Measurements from ENCODE around the gene SPAG6. TPM values are rescaled to one million over a fixed set of nuclear protein-coding genes. Genes with fewer than 3 reads are reported as not detected.

SPAG6 gene
- total and polyA plus RNA-seq, 4 donors: 0.36 TPM; not detected in 3

DNA sequence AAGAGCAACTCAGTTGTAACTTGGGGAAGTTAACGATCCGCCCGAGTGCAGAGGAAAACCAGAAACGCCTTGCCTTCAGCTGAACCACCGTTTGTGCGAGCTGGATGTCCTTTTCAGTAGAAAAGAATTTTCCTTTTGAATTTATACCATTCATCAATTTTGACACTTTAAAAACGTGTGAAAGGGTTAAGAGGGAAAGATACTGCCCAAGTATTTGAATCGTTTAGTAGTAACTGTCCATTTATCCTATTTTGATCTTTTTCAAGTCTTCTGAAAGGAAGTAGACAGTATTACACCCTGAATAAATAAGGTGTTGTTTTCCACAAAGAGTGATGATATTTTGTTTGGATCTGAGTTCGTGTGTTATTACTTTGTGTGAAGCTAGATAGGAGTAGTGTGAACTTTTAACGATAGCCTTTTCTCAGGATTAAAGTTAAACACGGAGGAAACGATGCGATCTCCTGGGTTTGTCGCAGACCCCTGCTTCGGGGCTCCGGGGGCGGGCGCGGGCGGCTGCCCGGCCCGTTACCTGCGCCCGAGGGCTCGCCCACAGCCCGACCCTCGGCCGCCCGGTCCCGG, 25.2 kb upstream of the SPAG6 start:
- intact Hi-C loops (cut with DNase I): loop anchor here (2.0 to 10.0 kb wide), 9 partner anchors 21 to 825 kb away; partner anchors contain the start of genes DNAJC1 (in 2 of the 2) and SKIDA1 (in 1 of the 2)
- no peaks in the 10 kb centered on the region for H3K27me3 ChIP-seq (ENCODE audit: control insufficient read depth in 1 of 2, insufficient read depth in 2 of 2, low read length in 1 of 2)
- peak overlapping the region; percentile 64 to 99 for H3K4me3 ChIP-seq (ENCODE audit: low read length in 2 of 2)
- H3K27ac ChIP-seq (ENCODE audit: low read depth in 1 of 2, low read length in 2 of 2): peak overlapping the region; percentile 69 to 77
- DNase-seq (no peak), ATAC-seq (ENCODE audit: low FRiP score) (no peak)
- no peaks in the 10 kb centered on the region for H3K36me3 ChIP-seq (ENCODE audit: control insufficient read depth in 1 of 2, insufficient read depth in 2 of 2, low read length in 1 of 2)
- H3K9me3 ChIP-seq (ENCODE audit: control insufficient read depth, low read length): no peaks in the 10 kb centered on the region
- peaks cover 2 to 3% of the 10 kb centered on the region in 2 donors for H3K4me1 ChIP-seq (ENCODE audit: control insufficient read depth in 1 of 2, insufficient read depth in 2 of 2, low read length in 2 of 2)
- 15 to 21% methylated on average over 19 to 30 of the region's 30 CpGs for WGBS, 2 donors

- Histone ChIP-seq H3K36me3 (ENCODE audit: control insufficient read depth in 1 of 2, insufficient read depth in 2 of 2, low read length in 1 of 2) (no peaks in the 10 kb centered on the region), H3K27me3 (ENCODE audit: control insufficient read depth in 1 of 2, insufficient read depth in 2 of 2, low read length in 1 of 2) (no peaks in the 10 kb centered on the region), H3K9me3 (ENCODE audit: control insufficient read depth, low read length) (no peaks in the 10 kb centered on the region), H3K4me3 (ENCODE audit: low read length in 2 of 2) (peak within 1 kb of the TSS; percentile 64 to 99), H3K27ac (ENCODE audit: low read depth in 1 of 2, low read length in 2 of 2) (peak within 1 kb of the TSS; percentile 69 to 77), H3K4me1 (ENCODE audit: control insufficient read depth in 1 of 2, insufficient read depth in 2 of 2, low read length in 2 of 2) (peaks cover 2 to 3% of the 10 kb centered on the region in 2 donors)
- 1 to 2% methylated on average over 15 to 85 of the region's 85 CpGs for WGBS, 2 donors
- peak; percentile 85 for ATAC-seq (ENCODE audit: low FRiP score)
- DNase-seq: peak; percentile 81 to 93
- intact Hi-C loops (cut with DNase I): loop anchor here (2.0 to 10.0 kb wide), 7 partner anchors 20 to 826 kb away; partner anchors contain the start of genes DNAJC1 (in 1 of the 2) and SKIDA1 (in 1 of the 2)
Observed at GRCh38 chr10:22320591-22321155, 24.6 kb upstream of the SPAG6 start, which contains the start of gene BMI1. Gene BMI1 (plus strand): TSS chr10:22321099. CDS start chr10:22326450, 5,351 bp downstream.

DNA sequence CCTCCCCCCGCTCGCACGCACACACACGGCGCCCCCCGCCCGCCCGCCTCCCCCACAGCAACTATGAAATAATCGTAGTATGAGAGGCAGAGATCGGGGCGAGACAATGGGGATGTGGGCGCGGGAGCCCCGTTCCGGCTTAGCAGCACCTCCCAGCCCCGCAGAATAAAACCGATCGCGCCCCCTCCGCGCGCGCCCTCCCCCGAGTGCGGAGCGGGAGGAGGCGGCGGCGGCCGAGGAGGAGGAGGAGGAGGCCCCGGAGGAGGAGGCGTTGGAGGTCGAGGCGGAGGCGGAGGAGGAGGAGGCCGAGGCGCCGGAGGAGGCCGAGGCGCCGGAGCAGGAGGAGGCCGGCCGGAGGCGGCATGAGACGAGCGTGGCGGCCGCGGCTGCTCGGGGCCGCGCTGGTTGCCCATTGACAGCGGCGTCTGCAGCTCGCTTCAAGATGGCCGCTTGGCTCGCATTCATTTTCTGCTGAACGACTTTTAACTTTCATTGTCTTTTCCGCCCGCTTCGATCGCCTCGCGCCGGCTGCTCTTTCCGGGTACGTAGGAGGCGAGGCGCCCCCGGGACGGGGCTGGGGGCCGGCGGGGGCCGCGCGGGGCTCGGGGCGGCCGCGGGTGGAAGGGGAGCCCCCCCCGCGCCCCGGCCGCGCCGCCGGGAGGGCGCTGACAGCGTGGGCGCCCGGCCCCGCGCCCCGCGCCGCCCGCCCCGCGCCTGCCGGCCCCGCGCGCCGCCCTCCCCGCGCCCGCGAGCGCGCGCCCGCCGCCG, 24.0 kb upstream of the SPAG6 start:
- Histone ChIP-seq H3K27ac (ENCODE audit: low read depth in 1 of 2, low read length in 2 of 2) (peak overlapping the region in 1 of 2 donors; percentile 38), H3K9me3 (ENCODE audit: control insufficient read depth, low read length) (no peaks in the 10 kb centered on the region), H3K27me3 (ENCODE audit: control insufficient read depth in 1 of 2, insufficient read depth in 2 of 2, low read length in 1 of 2) (no peaks in the 10 kb centered on the region), H3K36me3 (ENCODE audit: control insufficient read depth in 1 of 2, insufficient read depth in 2 of 2, low read length in 1 of 2) (no peaks in the 10 kb centered on the region), H3K4me3 (ENCODE audit: low read length in 2 of 2) (peak overlapping the region; percentile 64 to 93), H3K4me1 (ENCODE audit: control insufficient read depth in 1 of 2, insufficient read depth in 2 of 2, low read length in 2 of 2) (peaks cover 2 to 3% of the 10 kb centered on the region in 2 donors)
- DNase-seq (peak; percentile 79 to 89), ATAC-seq (ENCODE audit: low FRiP score) (peak; percentile 62)
- intact Hi-C loops (cut with DNase I): loop anchor here (2.0 to 10.0 kb wide), 7 partner anchors 19 to 827 kb away; partner anchors contain the start of genes DNAJC1 (in 1 of the 2) and SKIDA1 (in 1 of the 2)
- 1% methylated on average over 49 to 114 of the region's 114 CpGs for WGBS, 2 donors

DNA sequence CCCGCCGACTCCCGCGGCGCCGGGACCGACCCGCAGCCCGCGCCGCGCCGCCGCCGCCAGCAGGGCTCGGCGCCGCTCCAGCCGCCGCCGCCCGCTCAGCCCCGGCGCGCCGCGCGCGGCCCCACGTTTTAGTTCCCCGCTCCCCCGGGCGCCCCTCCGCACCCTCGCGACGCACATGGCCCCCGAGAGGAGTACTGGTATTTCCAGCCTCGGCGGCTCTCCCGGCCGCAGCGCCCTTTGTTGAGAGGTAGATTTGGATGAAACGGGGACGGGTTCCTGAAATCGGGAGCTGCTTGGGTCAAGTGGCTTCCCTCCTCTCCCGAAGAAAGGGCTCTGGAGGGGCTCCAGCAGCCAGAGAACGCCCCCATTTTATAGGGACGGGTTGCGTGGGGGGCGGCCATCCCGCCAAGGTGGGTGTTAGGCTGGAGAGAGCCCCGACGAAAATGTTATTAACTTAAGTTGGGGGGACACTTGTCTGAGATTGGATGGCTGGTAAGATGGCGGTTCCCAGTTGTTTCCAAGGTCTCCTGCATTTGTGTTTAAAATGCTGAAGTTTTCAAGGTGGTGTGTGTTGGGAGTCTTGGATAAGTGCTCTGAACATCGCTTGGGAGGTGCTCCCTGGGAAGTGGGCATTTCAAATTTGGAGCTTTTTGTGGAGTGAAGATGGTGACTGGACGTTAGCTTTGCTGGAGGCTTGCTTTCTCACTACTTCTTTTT, 23.2 kb upstream of the SPAG6 start:
- H3K4me1 ChIP-seq (ENCODE audit: control insufficient read depth in 1 of 2, insufficient read depth in 2 of 2, low read length in 2 of 2): peaks cover 2 to 3% of the 10 kb centered on the region in 2 donors
- DNase-seq: peak; percentile 56 to 81
- no peaks in the 10 kb centered on the region for H3K9me3 ChIP-seq (ENCODE audit: control insufficient read depth, low read length)
- no peak for ATAC-seq (ENCODE audit: low FRiP score)
- H3K27ac ChIP-seq (ENCODE audit: low read depth in 1 of 2, low read length in 2 of 2): no peak overlapping the region
- 1 to 3% methylated on average over 24 to 57 of the region's 57 CpGs for WGBS, 2 donors
- no peaks in the 10 kb centered on the region for H3K27me3 ChIP-seq (ENCODE audit: control insufficient read depth in 1 of 2, insufficient read depth in 2 of 2, low read length in 1 of 2)
- intact Hi-C loops (cut with DNase I): loop anchor here (2.0 to 10.0 kb wide), 7 partner anchors 19 to 827 kb away; partner anchors contain the start of genes DNAJC1 (in 1 of the 2) and SKIDA1 (in 1 of the 2)
- no peaks in the 10 kb centered on the region for H3K36me3 ChIP-seq (ENCODE audit: control insufficient read depth in 1 of 2, insufficient read depth in 2 of 2, low read length in 1 of 2)
- peak overlapping the region; percentile 64 to 93 for H3K4me3 ChIP-seq (ENCODE audit: low read length in 2 of 2)

- Histone ChIP-seq H3K27ac (ENCODE audit: low read depth in 1 of 2, low read length in 2 of 2) (no peak overlapping the region), H3K27me3 (ENCODE audit: control insufficient read depth in 1 of 2, insufficient read depth in 2 of 2, low read length in 1 of 2) (no peaks in the 10 kb centered on the region), H3K9me3 (ENCODE audit: control insufficient read depth, low read length) (no peaks in the 10 kb centered on the region), H3K4me1 (ENCODE audit: control insufficient read depth in 1 of 2, insufficient read depth in 2 of 2, low read length in 2 of 2) (peaks cover 2 to 3% of the 10 kb centered on the region in 2 donors), H3K36me3 (ENCODE audit: control insufficient read depth in 1 of 2, insufficient read depth in 2 of 2, low read length in 1 of 2) (no peaks in the 10 kb centered on the region), H3K4me3 (ENCODE audit: low read length in 2 of 2) (peak overlapping the region; percentile 64 to 93)
- intact Hi-C loops (cut with DNase I): loop anchor here (5.0 to 10.0 kb wide), 6 partner anchors 95 to 828 kb away; partner anchors contain the start of genes DNAJC1 (in 1 of the 2) and SKIDA1 (in 1 of the 2)
- DNase-seq (no peak), ATAC-seq (ENCODE audit: low FRiP score) (no peak)
- WGBS, 2 donors: 76 to 78% methylated on average over 5 of the region's 5 CpGs
Observed at GRCh38 chr10:22322641-22323160, 22.6 kb upstream of the SPAG6 start.

- H3K9me3 ChIP-seq (ENCODE audit: control insufficient read depth, low read length): no peaks in the 10 kb centered on the region
- H3K27me3 ChIP-seq (ENCODE audit: control insufficient read depth in 1 of 2, insufficient read depth in 2 of 2, low read length in 1 of 2): no peaks in the 10 kb centered on the region
- intact Hi-C loops (cut with DNase I): loop anchor here (5.0 to 10.0 kb wide), 6 partner anchors 96 to 829 kb away; partner anchors contain the start of genes DNAJC1 (in 1 of the 2) and SKIDA1 (in 1 of the 2)
- ATAC-seq (ENCODE audit: low FRiP score) (no peak), DNase-seq (no peak)
- H3K36me3 ChIP-seq (ENCODE audit: control insufficient read depth in 1 of 2, insufficient read depth in 2 of 2, low read length in 1 of 2): no peaks in the 10 kb centered on the region
- H3K4me3 ChIP-seq (ENCODE audit: low read length in 2 of 2): no peak overlapping the region
- peaks cover 2 to 3% of the 10 kb centered on the region in 2 donors for H3K4me1 ChIP-seq (ENCODE audit: control insufficient read depth in 1 of 2, insufficient read depth in 2 of 2, low read length in 2 of 2)
- no peak overlapping the region for H3K27ac ChIP-seq (ENCODE audit: low read depth in 1 of 2, low read length in 2 of 2)
- WGBS, 2 donors: 79 to 83% methylated on average over 5 of the region's 5 CpGs
Observed at GRCh38 chr10:22323538-22324305, 21.6 kb upstream of the SPAG6 start.

- H3K4me3 ChIP-seq (ENCODE audit: low read length in 2 of 2): peak overlapping the region in 1 of 2 donors; percentile 92
- peaks cover 2 to 3% of the 10 kb centered on the region in 2 donors for H3K4me1 ChIP-seq (ENCODE audit: control insufficient read depth in 1 of 2, insufficient read depth in 2 of 2, low read length in 2 of 2)
- DNase-seq (no peak), ATAC-seq (ENCODE audit: low FRiP score) (no peak)
- WGBS, 2 donors: 86 to 89% methylated on average over 4 of the region's 4 CpGs
- H3K36me3 ChIP-seq (ENCODE audit: control insufficient read depth in 1 of 2, insufficient read depth in 2 of 2, low read length in 1 of 2): peaks cover 0 to 3% of the 10 kb centered on the region in 2 donors
- H3K27ac ChIP-seq (ENCODE audit: low read depth in 1 of 2, low read length in 2 of 2): no peak overlapping the region
- no peaks in the 10 kb centered on the region for H3K9me3 ChIP-seq (ENCODE audit: control insufficient read depth, low read length)
- H3K27me3 ChIP-seq (ENCODE audit: control insufficient read depth in 1 of 2, insufficient read depth in 2 of 2, low read length in 1 of 2): no peaks in the 10 kb centered on the region
- intact Hi-C loops (cut with DNase I): loop anchor here (5.0 to 10.0 kb wide), 6 partner anchors 97 to 830 kb away; partner anchors contain the start of genes DNAJC1 (in 1 of the 2) and SKIDA1 (in 1 of the 2)
Observed at GRCh38 chr10:22324413-22324812, 20.9 kb upstream of the SPAG6 start.

Data from aorta (tissue), 5 donors.